NOMO-1 treated with dmso at 0.1 percent for 144 hours (cell line): Measurements from ENCODE around the gene LHCGR.

Source experiments
- DNase-seq: peaks from one replicate; lab custom pipeline; 2025; ENCODE audit not compliant: unreplicated experiment; lab: John Stamatoyannopoulos, UW

Gene LHCGR

GRCh38 chr2:48755473-48755872, at the start of gene LHCGR:
TSS of gene LHCGR (minus strand) at chr2:48755724. CDS start at chr2:48755671, 53 bp downstream.
- no peak for DNase-seq

GRCh38 chr2:48799601-48800000, 44.1 kb upstream of the LHCGR start:
- DNase-seq = no peak

DNA sequence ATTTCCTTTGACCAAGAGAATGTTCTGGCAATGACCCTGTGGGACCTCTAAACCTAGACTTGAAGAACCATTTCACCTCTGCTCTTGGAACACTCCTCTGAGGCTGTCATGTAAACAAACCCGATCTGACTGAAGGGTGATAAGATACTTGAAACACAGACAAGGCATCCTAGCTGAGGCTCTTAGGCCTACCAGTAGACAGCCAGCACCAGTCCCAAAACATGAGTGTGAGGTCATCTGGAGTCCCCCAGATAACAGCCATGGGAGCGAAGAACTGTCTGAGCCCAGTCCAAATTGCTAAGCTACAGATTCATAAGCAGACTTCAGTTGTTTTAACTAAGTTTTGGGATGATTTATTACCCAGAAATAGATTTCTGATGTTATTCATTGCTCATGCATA, 39.5 kb upstream of the LHCGR start:
- no peak for DNase-seq

- DNase-seq = no peak
Measured at GRCh38 chr2:48793671-48794070, 38.1 kb upstream of the LHCGR start.

DNA sequence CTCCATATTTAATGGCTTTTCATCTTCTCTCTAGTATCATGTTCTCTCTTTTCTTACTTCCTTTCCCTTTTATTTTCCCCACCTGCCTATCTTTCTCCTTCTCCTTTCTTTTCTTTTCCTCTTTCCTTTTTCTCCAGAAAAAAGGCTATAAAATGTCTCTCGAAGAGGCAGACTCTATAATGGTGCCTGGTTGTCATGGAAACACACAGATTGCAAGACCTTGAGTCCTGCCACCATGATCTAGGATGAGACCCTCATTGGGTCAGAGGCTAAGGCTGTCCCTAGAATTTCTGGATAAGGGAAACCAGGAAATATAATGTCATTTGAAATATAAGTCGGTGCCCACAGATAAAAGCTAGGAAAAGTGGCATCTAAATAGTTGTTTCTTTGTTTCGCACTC, 36.5 kb upstream of the LHCGR start:
- DNase-seq = no peak

DNA sequence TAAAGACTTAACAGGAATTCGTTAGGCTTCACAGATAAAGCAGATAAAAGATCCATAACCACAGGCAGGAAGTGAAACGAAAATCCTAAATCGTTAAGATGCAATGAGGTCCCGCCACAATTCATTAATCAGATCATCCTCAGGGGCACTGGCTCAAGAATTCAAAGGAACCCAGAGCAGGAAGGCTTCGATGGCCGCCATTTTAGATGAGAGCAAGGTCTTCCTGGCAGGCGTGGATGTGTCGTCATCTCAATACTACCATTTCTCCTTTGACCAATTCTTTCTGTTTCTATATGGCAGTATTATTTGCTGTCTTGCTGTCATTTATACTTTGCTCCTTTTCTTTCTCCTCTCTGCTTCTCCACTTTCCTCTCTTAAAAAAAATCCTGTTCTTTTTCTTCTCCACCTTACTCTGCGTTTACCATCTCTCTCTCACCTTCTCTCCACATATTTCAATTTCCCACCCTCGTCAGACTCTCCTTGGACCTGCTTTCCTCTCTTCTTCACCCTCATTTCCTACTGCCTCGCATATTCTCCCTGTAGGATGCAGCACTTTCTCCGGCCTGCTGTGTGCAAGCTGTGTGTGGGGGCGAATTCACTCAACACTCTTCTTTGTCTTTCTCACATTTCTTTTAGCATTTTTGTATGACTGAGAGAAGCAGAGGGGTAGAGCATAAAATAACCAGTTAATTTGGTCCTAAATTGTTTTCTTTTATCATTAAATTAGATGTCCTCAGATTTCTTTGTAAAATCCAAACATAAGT, 35.1 kb upstream of the LHCGR start:
- DNase-seq = no peak

GRCh38 chr2:48787580-48787979, 32.1 kb upstream of the LHCGR start:
- DNase-seq = no peak

- DNase-seq = no peak
Measured at GRCh38 chr2:48781366-48781765, 25.8 kb upstream of the LHCGR start.

DNA sequence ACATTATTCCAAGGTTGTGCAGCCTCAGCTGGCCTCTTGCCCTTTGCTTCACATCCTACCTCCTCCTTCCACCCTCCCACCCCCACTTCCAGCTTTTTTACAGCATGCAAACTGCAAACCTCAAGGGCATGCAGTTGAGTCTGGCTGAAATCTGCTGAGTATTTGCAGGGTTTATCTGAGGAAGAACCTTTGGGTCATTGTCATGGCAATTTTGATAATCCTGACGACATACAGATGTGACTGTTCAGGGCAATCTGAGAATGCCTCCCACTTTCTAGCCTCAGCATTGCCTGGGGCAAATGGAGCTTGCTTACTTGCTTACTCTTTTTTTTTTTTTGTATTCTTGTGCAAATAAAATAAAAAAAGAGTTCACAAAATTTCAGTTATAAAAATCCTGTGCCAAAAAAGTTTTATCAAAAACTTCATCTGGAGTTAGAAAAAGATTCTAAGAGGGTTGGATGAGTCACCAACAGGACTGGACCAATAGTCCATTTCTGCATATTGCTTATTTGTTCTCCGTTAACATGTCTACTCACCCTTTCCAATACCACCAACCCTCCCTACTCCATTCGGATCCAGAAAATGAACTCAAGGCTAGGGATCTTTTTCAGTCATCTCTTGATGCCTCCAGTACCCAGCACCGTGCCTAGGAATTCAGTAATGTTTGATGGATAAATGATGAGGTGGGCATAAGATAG, 23.6 kb upstream of the LHCGR start:
- no peak for DNase-seq

DNA sequence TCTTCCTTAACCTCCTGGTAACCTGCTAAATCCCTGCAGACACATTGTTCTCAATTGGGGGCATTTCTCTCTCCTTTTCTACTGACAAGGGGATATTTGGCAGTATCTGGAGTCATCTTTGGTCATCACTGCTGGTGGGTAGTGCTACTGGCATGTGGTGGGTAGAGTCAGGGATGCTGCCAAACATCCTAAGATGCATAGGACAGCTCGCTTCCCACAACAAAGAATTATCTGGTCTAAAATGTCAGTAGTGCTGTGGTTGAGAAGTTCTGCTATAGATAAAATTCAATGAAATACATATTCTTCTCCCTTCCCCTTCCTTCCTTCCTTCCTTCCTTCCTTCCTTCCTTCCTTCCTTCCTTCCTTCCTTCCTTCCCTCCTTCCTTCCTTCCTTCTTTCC, 18.7 kb upstream of the LHCGR start:
- DNase-seq = no peak

DNA sequence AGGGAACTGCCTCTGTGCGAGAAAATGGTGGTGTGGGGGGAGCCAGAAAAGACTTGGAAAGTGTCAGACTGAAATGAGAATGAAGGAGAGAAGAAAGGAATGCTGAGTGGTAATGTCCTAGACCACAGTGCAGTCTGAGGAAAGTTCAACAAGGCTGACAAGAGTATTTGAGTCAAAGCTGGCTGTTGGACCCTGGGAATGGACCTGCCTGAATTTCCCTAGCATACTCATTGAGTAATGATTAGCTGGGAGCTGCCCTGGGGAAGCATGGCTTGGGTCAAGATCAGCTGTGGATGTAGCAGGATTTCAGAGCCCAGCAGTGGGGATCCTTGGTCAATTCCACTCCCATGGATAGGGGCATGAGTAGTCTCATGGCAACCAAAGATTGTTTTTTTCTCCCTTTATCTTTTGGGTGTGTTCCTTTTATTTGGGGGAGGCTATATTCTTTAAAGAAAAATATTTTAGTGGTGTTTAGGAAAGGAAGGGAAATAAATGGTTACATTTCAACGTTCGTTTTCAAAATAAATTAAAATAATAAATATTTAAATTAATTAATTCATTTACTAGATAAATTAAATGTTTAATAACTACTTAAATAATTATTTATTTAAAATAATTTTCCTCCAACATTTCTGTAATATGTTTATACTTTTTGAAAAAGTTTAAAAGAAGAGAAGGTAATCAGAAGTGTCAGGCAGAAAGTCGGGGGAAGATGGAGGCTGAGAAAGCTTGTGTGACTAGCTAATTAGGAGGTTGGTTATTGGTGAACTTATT, 15.9 kb upstream of the LHCGR start:
- DNase-seq = no peak

- no peak for DNase-seq
Measured at GRCh38 chr2:48770181-48770580, 14.7 kb upstream of the LHCGR start.

DNA sequence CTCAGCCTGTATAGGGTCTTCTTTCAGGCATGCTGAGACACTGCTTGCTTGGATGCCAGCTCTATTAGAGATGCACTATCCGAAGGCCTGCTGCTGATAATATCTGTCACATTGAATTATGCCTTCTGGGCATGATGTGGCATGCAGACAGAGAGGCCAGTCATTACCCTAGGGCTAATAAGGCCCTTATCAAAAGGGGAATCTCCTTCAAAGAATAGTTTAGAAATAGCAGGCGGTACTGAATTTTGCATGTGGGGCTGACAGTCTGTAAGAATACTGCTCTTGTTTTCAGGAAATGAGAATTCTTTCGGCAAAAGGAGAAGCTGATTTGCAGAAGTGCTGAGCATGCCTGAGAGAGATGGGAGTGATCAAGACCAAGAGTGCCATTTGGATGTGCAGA, 13.1 kb upstream of the LHCGR start:
- peak; percentile 89 for DNase-seq

DNA sequence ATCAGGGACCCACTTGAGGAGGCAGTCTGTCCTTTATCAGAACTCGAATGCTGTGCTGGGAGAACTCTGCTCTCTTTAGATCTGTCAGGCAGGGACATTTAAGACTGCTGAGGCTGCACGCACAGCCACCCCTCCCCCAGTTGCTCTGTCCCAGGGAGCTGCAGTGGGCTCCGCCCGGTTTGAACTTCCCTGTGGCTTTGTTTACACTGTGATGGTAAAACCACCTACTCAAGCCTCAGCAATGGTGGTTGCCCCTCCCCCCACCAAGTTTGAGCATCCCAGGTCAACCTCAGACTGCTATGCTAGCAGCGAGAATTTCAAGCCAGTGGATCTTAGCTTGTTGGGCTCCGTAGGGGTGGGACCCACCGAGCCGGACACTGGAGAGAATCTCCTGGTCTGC, 11.8 kb upstream of the LHCGR start:
- no peak for DNase-seq

- no peak for DNase-seq
Measured at GRCh38 chr2:48760826-48761225, 5.3 kb upstream of the LHCGR start.

- DNase-seq = no peak
Measured at GRCh38 chr2:48759682-48760081, 4.2 kb upstream of the LHCGR start.

- DNase-seq = no peak
Measured at GRCh38 chr2:48756289-48756688, 765 bp upstream of the LHCGR start.

DNA sequence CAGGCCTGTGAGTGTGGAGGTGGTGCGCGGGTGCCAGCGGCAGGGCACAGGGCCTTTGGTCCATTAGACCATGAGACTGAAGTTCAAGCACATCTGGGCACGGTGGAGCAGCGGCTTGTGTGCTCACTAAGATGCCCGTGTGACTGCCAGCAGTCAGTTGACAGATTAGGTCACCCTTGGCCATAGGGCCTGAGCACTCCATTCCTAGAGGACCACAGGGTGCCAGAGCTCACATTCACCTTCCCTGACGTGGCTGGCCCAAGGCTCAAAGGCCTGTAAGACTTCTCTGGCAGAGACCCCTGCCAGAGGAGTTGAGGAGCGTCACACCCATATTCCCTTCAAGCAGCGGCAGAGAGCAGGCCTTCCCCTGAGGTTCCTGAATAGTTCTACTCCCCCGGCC, 650 bp downstream of the LHCGR start:
- DNase-seq = no peak

GRCh38 chr2:48753228-48753627, 2.3 kb downstream of the LHCGR start:
- no peak for DNase-seq

GRCh38 chr2:48750128-48750739, 5.3 kb downstream of the LHCGR start:
- peak; percentile 28 for DNase-seq

DNA sequence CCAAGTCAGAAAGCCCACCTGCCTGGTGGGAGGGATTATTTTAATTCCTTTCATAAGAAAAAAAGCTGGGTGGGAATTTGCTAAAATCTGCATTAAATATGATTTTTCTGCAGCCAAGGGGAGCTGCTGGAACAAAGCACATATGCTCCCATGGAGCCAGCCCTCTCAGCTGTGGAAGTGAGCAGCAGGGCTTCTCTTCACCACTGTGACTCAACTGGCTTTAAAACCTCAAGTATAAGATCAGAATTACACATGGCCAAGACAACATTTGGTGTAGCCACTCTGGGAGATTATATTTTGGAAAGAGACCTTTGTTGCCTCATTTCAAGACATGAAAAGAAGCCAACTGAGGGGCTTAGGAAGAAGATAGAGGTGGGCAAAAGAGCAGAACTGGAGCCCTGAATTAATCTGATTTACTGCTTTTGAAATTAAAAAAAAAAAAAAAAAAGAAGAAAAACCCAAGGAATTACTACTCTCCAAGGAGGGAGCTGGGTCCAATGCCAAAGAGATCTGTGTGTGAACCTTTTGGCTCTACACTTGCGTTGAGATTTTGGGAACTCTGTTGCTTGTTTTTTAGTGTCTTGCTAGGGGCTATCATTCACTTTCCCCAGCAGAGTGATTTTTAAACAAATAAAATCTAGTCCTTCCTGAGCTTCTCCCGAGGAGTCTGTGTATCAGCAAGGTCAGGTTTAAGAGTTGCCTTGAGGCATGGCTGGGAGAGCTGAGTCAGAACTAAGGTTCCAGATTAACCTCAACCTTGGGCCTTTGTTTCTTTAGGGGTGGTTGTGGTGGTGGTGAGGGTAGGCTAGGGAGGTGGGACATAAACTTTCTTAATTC, 6.0 kb downstream of the LHCGR start:
- DNase-seq = no peak
